GM12864 (cell line): ENCODE results near the gene PDE1A.

Source experiments
- DNase-seq: peaks from one replicate; pipeline ENCODE4 v3.0.0-alpha.2; 2011; ENCODE audit warnings: low read depth
- H3K4me3 ChIP-seq: 2 replicates; pipeline ENCODE4 v1.5.1; 2011; ENCODE audit warnings: mild to moderate bottlenecking, low read depth, low read length, control low read depth
- CTCF ChIP-seq: IDR thresholded peaks from 2 replicates; pipeline ENCODE4 v1.5.1; 2011; ENCODE audit warnings: low read depth, mild to moderate bottlenecking, moderate library complexity, low read length, control low read depth, inconsistent platforms; ENCODE audit errors: missing control alignments

The PDE1A gene

GRCh38 chr2:182186132-182186735 is 240.6 kb downstream of the PDE1A start:
- no peak for DNase-seq
- peak; percentile 35 for TF ChIP-seq CTCF
- H3K4me3 ChIP-seq, result no peak overlapping the region

- no peak for TF ChIP-seq CTCF
- DNase-seq, result no peak
- no peak overlapping the region for H3K4me3 ChIP-seq
Measured at GRCh38 chr2:182182436-182182835, 244.4 kb downstream of the PDE1A start.

GRCh38 chr2:182181381-182181780 is 245.5 kb downstream of the PDE1A start:
- DNase-seq, result no peak
- H3K4me3 ChIP-seq, result no peak overlapping the region
- TF ChIP-seq CTCF, result no peak

GRCh38 chr2:182179176-182179575 is 247.7 kb downstream of the PDE1A start:
- H3K4me3 ChIP-seq, result no peak overlapping the region
- DNase-seq, result no peak
- no peak for TF ChIP-seq CTCF

- no peak overlapping the region for H3K4me3 ChIP-seq
- no peak for DNase-seq
- TF ChIP-seq CTCF, result no peak
Measured at GRCh38 chr2:182173944-182174622, 252.8 kb downstream of the PDE1A start.

- no peak for DNase-seq
- H3K4me3 ChIP-seq, result no peak overlapping the region
- no peak for TF ChIP-seq CTCF
Measured at GRCh38 chr2:182170341-182170740, 256.5 kb downstream of the PDE1A start.

- no peak for TF ChIP-seq CTCF
- DNase-seq, result no peak
Measured at GRCh38 chr2:182167882-182168281, 259.0 kb downstream of the PDE1A start.

More at GRCh38 chr2:182167882-182168281, 259.0 kb downstream of the PDE1A start:
- H3K4me3 ChIP-seq, result no peak overlapping the region
